CD8-positive, alpha-beta memory T cell (primary cell): ENCODE results near the gene PCDHB11. TPM values are rescaled to one million over a fixed set of nuclear protein-coding genes. Genes with fewer than 3 reads are reported as not detected.
"Not testable (repeated sequence)": the region's sequence is repeated elsewhere in the genome, so short reads cannot be mapped to it uniquely, and the experiment has no call there.

ENCODE experiments used
- CTCF ChIA-PET: fragments of 350-600 bp; sonication (Branson Sonifier 250); formaldehyde crosslinking; loops from one replicate; lab custom pipeline; 2021; ENCODE audit warnings: antibody characterized with exemption; lab: Charles Lee
- POLR2A ChIA-PET: fragments of 350-600 bp; sonication (Branson Sonifier 250); formaldehyde crosslinking; loops from one replicate; lab custom pipeline; 2021; ENCODE audit warnings: antibody characterized with exemption; lab: Charles Lee
- DNase-seq, 5 donors: peaks; one replicate each; pipeline versions ENCODE4 v3.0.0 to v3.0.0-alpha.2; 2020 to 2022; ENCODE audit warnings: mixed read lengths in 1 of 5
- H3K27ac ChIP-seq: one replicate; pipeline ENCODE4 v1.7.0; 2013; ENCODE audit warnings: low read depth, mild to moderate bottlenecking, low read length, moderate library complexity
- H3K27me3 ChIP-seq: 2 replicates; pipeline ENCODE4 v1.7.0; 2013; ENCODE audit warnings: low read length, mild to moderate bottlenecking; ENCODE audit not compliant: insufficient read depth, poor library complexity, severe bottlenecking
- H3K36me3 ChIP-seq: 2 replicates; pipeline ENCODE4 v1.7.0; 2013; ENCODE audit warnings: mild to moderate bottlenecking, low read length, moderate library complexity; ENCODE audit not compliant: insufficient read depth
- H3K4me1 ChIP-seq: 2 replicates; pipeline ENCODE4 v1.7.0; 2013; ENCODE audit warnings: mild to moderate bottlenecking, low read length, moderate library complexity; ENCODE audit not compliant: insufficient read depth
- H3K4me3 ChIP-seq: 2 replicates; pipeline ENCODE4 v1.7.0; 2013; ENCODE audit warnings: mild to moderate bottlenecking, low read length
- H3K9me3 ChIP-seq: 2 replicates; pipeline ENCODE4 v1.7.0; 2013; ENCODE audit warnings: mild to moderate bottlenecking, low read length
- H3K27ac Mint-ChIP-seq, 8 donors: one replicate each; pipeline ENCODE4 v1.8.0; 2020 to 2021; ENCODE audit warnings: mixed read lengths in 8 of 8, mild to moderate bottlenecking in 6 of 8, inconsistent platforms in 3 of 8, moderate library complexity in 3 of 8
- H3K27me3 Mint-ChIP-seq, 2 donors: one replicate each; pipeline ENCODE4 v1.8.0; 2020 to 2021; ENCODE audit warnings: mixed read lengths in 2 of 2, mild to moderate bottlenecking in 1 of 2, moderate library complexity in 1 of 2
- H3K36me3 Mint-ChIP-seq, 3 donors: one replicate each; pipeline ENCODE4 v1.8.0; 2020 to 2021; ENCODE audit warnings: mixed read lengths in 3 of 3, inconsistent platforms in 1 of 3, mild to moderate bottlenecking in 1 of 3
- H3K4me1 Mint-ChIP-seq, 3 donors: one replicate each; pipeline ENCODE4 v1.8.0; 2020 to 2021; ENCODE audit warnings: mixed read lengths in 3 of 3, inconsistent platforms in 1 of 3, mild to moderate bottlenecking in 1 of 3
- H3K4me3 Mint-ChIP-seq, 7 donors: one replicate each; pipeline ENCODE4 v1.8.0; 2020 to 2021; ENCODE audit warnings: mixed read lengths in 7 of 7, mild to moderate bottlenecking in 6 of 7, moderate library complexity in 4 of 7, inconsistent platforms in 2 of 7
- H3K9me3 Mint-ChIP-seq, 5 donors: one replicate each; pipeline ENCODE4 v1.8.0; 2020 to 2022; ENCODE audit warnings: mixed read lengths in 5 of 5, mild to moderate bottlenecking in 3 of 5, moderate library complexity in 2 of 5, inconsistent platforms in 1 of 5
- polyA plus RNA-seq: library from polyadenylated mRNA; unstranded; fragments of 300-500 nt; fragmentation: Illumina TruSeq; gene quantifications from one replicate; pipeline ENCODE4 v1.2.3, GENCODE V29; 2021
- total RNA-seq, 2 experiments: library from RNA; stranded (reverse); gene quantifications; one replicate each; pipeline ENCODE4 v1.2.3, GENCODE V29; 2021

PCDHB11 gene
- total and polyA plus RNA-seq, 3 experiments from 2014 or later: not detected

GRCh38 chr5:141213656-141214339 is 14.4 kb downstream of the PCDHB11 start, which contains the start of gene PCDHB13:
PCDHB13 (plus strand) TSS chr5:141213919; CDS start chr5:141214124, 205 bp downstream.
- H3K27me3 ChIP-seq, H3K4me1 Mint-ChIP-seq, DNase-seq, H3K27ac Mint-ChIP-seq, H3K27ac ChIP-seq, H3K9me3 ChIP-seq, POLR2A ChIA-PET, H3K4me1 ChIP-seq, H3K4me3 ChIP-seq, H3K36me3 ChIP-seq, H3K36me3 Mint-ChIP-seq, CTCF ChIA-PET: not testable (repeated sequence)
- peak within 1 kb of the TSS in 4 of 7 donors; percentile 41 to 56 (median 48) for H3K4me3 Mint-ChIP-seq
- peaks cover 15 to 34% (median 30%) of the 10 kb centered on the region in 5 donors for H3K9me3 Mint-ChIP-seq
- H3K27me3 Mint-ChIP-seq: peaks cover 42 to 56% of the 10 kb centered on the region in 2 donors

- not testable (repeated sequence) for DNase-seq, H3K27ac Mint-ChIP-seq, H3K4me3 Mint-ChIP-seq
Observed at GRCh38 chr5:141214583-141214982, 15.2 kb downstream of the PCDHB11 start.

GRCh38 chr5:141215504-141215903 is 16.1 kb downstream of the PCDHB11 start:
- H3K9me3 Mint-ChIP-seq: peaks cover 18 to 39% (median 26%) of the 10 kb centered on the region in 5 donors
- H3K4me1 ChIP-seq, CTCF ChIA-PET, H3K36me3 Mint-ChIP-seq, H3K4me3 ChIP-seq, H3K27ac Mint-ChIP-seq, H3K27me3 ChIP-seq, H3K4me1 Mint-ChIP-seq, DNase-seq, H3K36me3 ChIP-seq, H3K27ac ChIP-seq, H3K4me3 Mint-ChIP-seq, H3K9me3 ChIP-seq, POLR2A ChIA-PET: not testable (repeated sequence)
- peaks cover 43 to 56% of the 10 kb centered on the region in 2 donors for H3K27me3 Mint-ChIP-seq

More at GRCh38 chr5:141214583-141214982, 15.2 kb downstream of the PCDHB11 start:
- H3K9me3 Mint-ChIP-seq: peaks cover 18 to 36% (median 30%) of the 10 kb centered on the region in 5 donors
- H3K4me1 Mint-ChIP-seq, H3K4me3 ChIP-seq, H3K36me3 Mint-ChIP-seq, CTCF ChIA-PET, H3K4me1 ChIP-seq, H3K9me3 ChIP-seq, H3K27me3 ChIP-seq, H3K36me3 ChIP-seq, H3K27ac ChIP-seq, POLR2A ChIA-PET: not testable (repeated sequence)
- peaks cover 38 to 55% of the 10 kb centered on the region in 2 donors for H3K27me3 Mint-ChIP-seq

GRCh38 chr5:141216035-141216434 is 16.6 kb downstream of the PCDHB11 start:
- H3K36me3 Mint-ChIP-seq, H3K4me3 Mint-ChIP-seq, CTCF ChIA-PET, H3K4me1 Mint-ChIP-seq, H3K4me3 ChIP-seq, H3K27ac ChIP-seq, H3K36me3 ChIP-seq, H3K27ac Mint-ChIP-seq, H3K9me3 ChIP-seq, H3K4me1 ChIP-seq, DNase-seq, POLR2A ChIA-PET: not testable (repeated sequence)
- peaks cover 14% of the 10 kb centered on the region for H3K27me3 ChIP-seq
- peaks cover 43 to 59% of the 10 kb centered on the region in 2 donors for H3K27me3 Mint-ChIP-seq
- peaks cover 18 to 43% (median 26%) of the 10 kb centered on the region in 5 donors for H3K9me3 Mint-ChIP-seq

- H3K4me1 Mint-ChIP-seq: peaks cover 5 to 11% (median 8%) of the 10 kb centered on the region in 3 donors
Observed at GRCh38 chr5:141223112-141223783, 23.8 kb downstream of the PCDHB11 start, which contains the start of gene PCDHB14. PCDHB14 (plus strand) TSS chr5:141223343; CDS start chr5:141223506, 163 bp downstream.

GRCh38 chr5:141224844-141225243 is 25.4 kb downstream of the PCDHB11 start:
- CTCF ChIA-PET, DNase-seq, H3K27ac ChIP-seq, H3K27ac Mint-ChIP-seq, H3K27me3 ChIP-seq, H3K36me3 ChIP-seq, POLR2A ChIA-PET, H3K9me3 ChIP-seq, H3K36me3 Mint-ChIP-seq, H3K4me1 ChIP-seq, H3K4me3 ChIP-seq: not testable (repeated sequence)
- Mint-ChIP-seq H3K4me1 (peaks cover 5 to 11% (median 8%) of the 10 kb centered on the region in 3 donors), H3K27me3 (peaks cover 31 to 60% of the 10 kb centered on the region in 2 donors), H3K9me3 (peaks cover 6 to 42% (median 22%) of the 10 kb centered on the region in 5 donors), H3K4me3 (peak overlapping the region in 1 of 7 donors; percentile 65)

More at GRCh38 chr5:141223112-141223783, 23.8 kb downstream of the PCDHB11 start, which contains the start of gene PCDHB14:
- POLR2A ChIA-PET: no interaction called here
- Histone ChIP-seq H3K27me3 (peaks cover 7% of the 10 kb centered on the region), H3K27ac (no peak within 1 kb of the TSS), H3K4me1 (no peaks in the 10 kb centered on the region), H3K36me3 (no peaks in the 10 kb centered on the region), H3K4me3 (no peak within 1 kb of the TSS), H3K9me3 (no peaks in the 10 kb centered on the region)
- CTCF ChIA-PET: interaction anchor here (1.4 to 2.1 kb wide), 3 partner anchors 11 to 341 kb away, joined by 4 to 9 read pairs (median 5); no protein-coding TSS in a partner anchor
- Mint-ChIP-seq H3K9me3 (peaks cover 10 to 49% (median 25%) of the 10 kb centered on the region in 5 donors), H3K4me3 (peak within 1 kb of the TSS in 5 of 7 donors; percentile 1 to 64 (median 46)), H3K27ac (peak within 1 kb of the TSS in 1 of 8 donors; percentile 31), H3K36me3 (no peaks in the 10 kb centered on the region), H3K27me3 (peaks cover 33 to 73% of the 10 kb centered on the region in 2 donors)
- no peak for DNase-seq

GRCh38 chr5:141225421-141225820 is 26.0 kb downstream of the PCDHB11 start:
- DNase-seq, H3K36me3 ChIP-seq, H3K4me3 ChIP-seq, H3K4me3 Mint-ChIP-seq, CTCF ChIA-PET, H3K27ac Mint-ChIP-seq, H3K36me3 Mint-ChIP-seq, H3K27me3 ChIP-seq, POLR2A ChIA-PET, H3K27ac ChIP-seq, H3K9me3 ChIP-seq, H3K4me1 ChIP-seq: not testable (repeated sequence)
- peaks cover 8 to 41% (median 24%) of the 10 kb centered on the region in 5 donors for H3K9me3 Mint-ChIP-seq
- H3K4me1 Mint-ChIP-seq: peaks cover 5 to 11% (median 8%) of the 10 kb centered on the region in 3 donors
- H3K27me3 Mint-ChIP-seq: peaks cover 25 to 56% of the 10 kb centered on the region in 2 donors
